Sigmoid colon (tissue), 7 donors: ENCODE results near the gene SLC22A5. TPM values are rescaled to one million over a fixed set of nuclear protein-coding genes. Genes with fewer than 3 reads are reported as not detected.

Source experiments
- DNase-seq: peaks from one replicate; pipeline ENCODE4 v3.0.0-alpha.2; 2019
- H3K27ac ChIP-seq, 4 donors: fragments of 200-600 bp; sonication (generic); one replicate each; pipeline ENCODE4 v1.5.1; 2016 to 2019; ENCODE audit warnings: mild to moderate bottlenecking in 1 of 4
- H3K27me3 ChIP-seq, 3 donors: fragments of 200-600 bp; sonication (generic); one replicate each; pipeline ENCODE4 v1.5.1; 2019; ENCODE audit warnings: mild to moderate bottlenecking in 1 of 3
- H3K36me3 ChIP-seq, 4 donors: fragments of 200-600 bp; sonication (generic); one replicate each; pipeline ENCODE4 v1.5.1; 2016 to 2019
- H3K4me1 ChIP-seq, 4 donors: fragments of 200-600 bp; sonication (generic); one replicate each; pipeline ENCODE4 v1.5.1; 2017 to 2019
- H3K4me3 ChIP-seq, 4 donors: fragments of 200-600 bp; sonication (generic); one replicate each; pipeline ENCODE4 v1.5.1; 2017 to 2019; ENCODE audit warnings: mild to moderate bottlenecking in 2 of 4, moderate library complexity in 1 of 4
- H3K9me3 ChIP-seq, 4 donors: fragments of 200-600 bp in 3 of 4; sonication (generic) in 3 of 4; one replicate each; pipeline versions ENCODE4 v1.5.1 to v1.6.1; 2013 to 2019
- EP300 ChIP-seq, 4 donors: sonication (generic); formaldehyde crosslinking; IDR thresholded peaks; one replicate each; pipeline ENCODE4 v1.6.1; 2017; ENCODE audit warnings: antibody characterized with exemption in 4 of 4
- POLR2A ChIP-seq, 2 donors: fragments of 450-650 bp; IDR thresholded peaks; one replicate each; pipeline ENCODE4 v1.6.1; 2016; ENCODE audit warnings: antibody characterized with exemption in 2 of 2, mild to moderate bottlenecking in 2 of 2, moderate library complexity in 2 of 2
- POLR2AphosphoS5 ChIP-seq, 4 donors: sonication (generic); formaldehyde crosslinking; IDR thresholded peaks; one replicate each; pipeline ENCODE4 v1.6.1; 2017; ENCODE audit warnings: antibody characterized with exemption in 4 of 4
- WGBS, 2 donors: extraction: QIAGEN DNeasy Blood & Tissue Kit; methylation state at CpG; one replicate each; pipeline ENCODE4 v1.1.7; 2013; 5-methylcytosine and 5-hydroxymethylcytosine counted together
- intact Hi-C: fragments of 100-400 bp; cut with DNase I; formaldehyde crosslinking; loops from one replicate; pipeline ENCODE4 v1.15.1; 2023
- polyA plus RNA-seq, 3 donors: library from polyadenylated mRNA; stranded (reverse); fragments of 200-250 nt; gene quantifications; one replicate each; pipeline ENCODE4 v1.2.3, GENCODE V29; 2013
- total RNA-seq, 4 donors: library from RNA; depleted of rRNA; stranded (reverse); fragments of >200 nt; gene quantifications; one replicate each; pipeline ENCODE4 v1.1.0, GENCODE V29; 2016
- TF ChIP-seq, protein P1 (sequence below), 4 experiments: fragments of 450-650 bp in 3 of 4; fragments of 200-600 bp in 1 of 4; IDR thresholded peaks; one replicate each; pipeline ENCODE4 v1.5.1; 2016 to 2019; ENCODE audit warnings: antibody characterized with exemption in 4 of 4, mild to moderate bottlenecking in 3 of 4, moderate library complexity in 2 of 4
- donor health status: healthy with polysubstance abuse.
- donor health status: Bipolar disorder and iron deficiency.
- donor health status: healthy.

SLC22A5 gene
- total and polyA plus RNA-seq, 7 donors = 3.6 to 11.9 (median 7.2) TPM

DNA sequence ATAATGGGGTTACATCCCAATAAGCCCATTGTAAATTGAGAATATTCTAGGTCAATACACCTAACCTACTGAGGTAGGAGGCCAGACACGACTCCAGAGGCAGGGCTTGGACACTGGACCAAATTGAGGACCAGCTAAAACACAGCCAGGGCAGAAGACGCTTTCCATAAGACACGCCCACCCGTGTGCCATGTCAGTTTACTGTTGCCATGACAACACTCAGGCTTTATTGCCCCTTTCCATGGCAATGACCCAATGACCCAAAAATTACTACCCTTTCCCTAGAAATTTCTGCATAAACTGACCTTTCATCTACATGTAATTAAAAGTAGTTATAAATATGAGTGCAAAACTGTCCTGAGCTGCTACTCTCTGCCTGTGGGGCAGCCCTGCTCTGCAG is 43.8 kb upstream of the SLC22A5 start:
- no peak for TF ChIP-seq EP300 (IDR thresholded peaks at IDR 0.05)
- no peak for TF ChIP-seq POLR2AphosphoS5 (IDR thresholded peaks at IDR 0.05)
- no peak for TF ChIP-seq POLR2A (IDR thresholded peaks at IDR 0.05)
- TF ChIP-seq, protein P1, sequence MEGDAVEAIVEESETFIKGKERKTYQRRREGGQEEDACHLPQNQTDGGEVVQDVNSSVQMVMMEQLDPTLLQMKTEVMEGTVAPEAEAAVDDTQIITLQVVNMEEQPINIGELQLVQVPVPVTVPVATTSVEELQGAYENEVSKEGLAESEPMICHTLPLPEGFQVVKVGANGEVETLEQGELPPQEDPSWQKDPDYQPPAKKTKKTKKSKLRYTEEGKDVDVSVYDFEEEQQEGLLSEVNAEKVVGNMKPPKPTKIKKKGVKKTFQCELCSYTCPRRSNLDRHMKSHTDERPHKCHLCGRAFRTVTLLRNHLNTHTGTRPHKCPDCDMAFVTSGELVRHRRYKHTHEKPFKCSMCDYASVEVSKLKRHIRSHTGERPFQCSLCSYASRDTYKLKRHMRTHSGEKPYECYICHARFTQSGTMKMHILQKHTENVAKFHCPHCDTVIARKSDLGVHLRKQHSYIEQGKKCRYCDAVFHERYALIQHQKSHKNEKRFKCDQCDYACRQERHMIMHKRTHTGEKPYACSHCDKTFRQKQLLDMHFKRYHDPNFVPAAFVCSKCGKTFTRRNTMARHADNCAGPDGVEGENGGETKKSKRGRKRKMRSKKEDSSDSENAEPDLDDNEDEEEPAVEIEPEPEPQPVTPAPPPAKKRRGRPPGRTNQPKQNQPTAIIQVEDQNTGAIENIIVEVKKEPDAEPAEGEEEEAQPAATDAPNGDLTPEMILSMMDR (IDR thresholded peaks at IDR 0.05) = no peak
- no peak for DNase-seq
- no peaks in the 10 kb centered on the region for H3K4me1 ChIP-seq
- no peak overlapping the region for H3K4me3 ChIP-seq
- peaks cover 0 to 28% (median 0%) of the 10 kb centered on the region in 4 donors for H3K36me3 ChIP-seq
- intact Hi-C loops = no loop called here
- H3K9me3 ChIP-seq = no peaks in the 10 kb centered on the region
- H3K27me3 ChIP-seq = no peaks in the 10 kb centered on the region
- 27 to 75% methylated on average over 4 of the region's 4 CpGs for WGBS, 2 donors
- H3K27ac ChIP-seq = no peak overlapping the region

DNA sequence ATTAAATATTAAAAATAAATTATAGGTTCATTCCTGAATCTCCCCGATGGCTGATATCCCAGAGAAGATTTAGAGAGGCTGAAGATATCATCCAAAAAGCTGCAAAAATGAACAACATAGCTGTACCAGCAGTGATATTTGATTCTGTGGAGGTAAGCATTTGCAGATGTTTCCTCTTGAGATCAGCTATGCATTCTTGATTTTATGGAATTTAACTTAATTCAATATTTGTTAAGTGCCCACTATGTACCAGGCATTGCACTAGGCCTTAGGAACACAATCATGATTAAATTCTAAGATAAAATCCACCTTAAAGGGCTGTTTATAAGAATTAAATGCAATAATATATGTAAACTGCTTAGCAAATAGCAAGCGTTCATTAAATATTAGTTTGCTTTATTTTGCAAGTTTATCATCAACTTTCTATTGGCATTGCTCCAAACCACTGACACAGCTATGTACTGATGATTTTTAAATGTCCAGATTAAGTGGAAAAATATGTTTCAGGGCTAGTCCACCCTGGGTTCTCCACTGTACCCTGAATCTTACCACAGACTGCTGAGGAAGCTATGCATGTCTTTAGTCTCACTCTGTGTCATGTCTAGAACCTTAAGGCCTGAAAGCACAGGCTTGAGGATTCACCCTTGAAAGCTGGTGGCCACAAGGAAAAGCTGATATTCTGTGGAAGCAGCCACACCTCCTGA is 42.1 kb upstream of the SLC22A5 start:
- peaks cover 0 to 44% (median 5%) of the 10 kb centered on the region in 4 donors for H3K36me3 ChIP-seq
- no peaks in the 10 kb centered on the region for H3K9me3 ChIP-seq
- TF ChIP-seq POLR2A (IDR thresholded peaks at IDR 0.05) = no peak
- H3K27me3 ChIP-seq = no peaks in the 10 kb centered on the region
- H3K4me1 ChIP-seq = no peaks in the 10 kb centered on the region
- 79 to 88% methylated on average over 2 of the region's 2 CpGs for WGBS, 2 donors
- no peak for DNase-seq
- no peak overlapping the region for H3K4me3 ChIP-seq
- no peak overlapping the region for H3K27ac ChIP-seq
- intact Hi-C loops = no loop called here

DNA sequence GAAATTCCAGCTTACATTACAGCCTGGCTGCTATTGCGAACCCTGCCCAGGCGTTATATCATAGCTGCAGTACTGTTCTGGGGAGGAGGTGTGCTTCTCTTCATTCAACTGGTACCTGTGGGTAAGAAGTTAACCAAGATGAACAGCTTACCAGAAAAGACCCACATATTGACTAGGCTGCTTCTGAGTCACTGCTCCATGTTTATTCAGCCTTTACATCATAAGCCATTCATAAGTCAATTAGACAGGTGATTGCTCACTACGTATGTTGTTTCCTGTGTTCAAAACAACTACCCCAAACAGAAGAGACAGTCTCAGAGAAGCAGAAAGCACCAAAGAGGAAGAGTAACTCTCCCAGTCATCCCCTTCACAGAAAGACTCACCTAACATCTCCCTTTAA is 34.7 kb upstream of the SLC22A5 start:
- Histone ChIP-seq H3K27me3 (no peaks in the 10 kb centered on the region), H3K9me3 (no peaks in the 10 kb centered on the region), H3K36me3 (peaks cover 0 to 40% (median 5%) of the 10 kb centered on the region in 4 donors), H3K4me3 (no peak overlapping the region), H3K4me1 (no peaks in the 10 kb centered on the region), H3K27ac (no peak overlapping the region)
- DNase-seq = no peak
- TF ChIP-seq, protein P1 (IDR thresholded peaks at IDR 0.05) = no peak
- TF ChIP-seq POLR2A (IDR thresholded peaks at IDR 0.05) = no peak
- no peak for TF ChIP-seq EP300 (IDR thresholded peaks at IDR 0.05)
- no peak for TF ChIP-seq POLR2AphosphoS5 (IDR thresholded peaks at IDR 0.05)
- WGBS, 2 donors = 74 to 76% methylated on average over 3 of the region's 3 CpGs
- intact Hi-C loops = no loop called here

DNA sequence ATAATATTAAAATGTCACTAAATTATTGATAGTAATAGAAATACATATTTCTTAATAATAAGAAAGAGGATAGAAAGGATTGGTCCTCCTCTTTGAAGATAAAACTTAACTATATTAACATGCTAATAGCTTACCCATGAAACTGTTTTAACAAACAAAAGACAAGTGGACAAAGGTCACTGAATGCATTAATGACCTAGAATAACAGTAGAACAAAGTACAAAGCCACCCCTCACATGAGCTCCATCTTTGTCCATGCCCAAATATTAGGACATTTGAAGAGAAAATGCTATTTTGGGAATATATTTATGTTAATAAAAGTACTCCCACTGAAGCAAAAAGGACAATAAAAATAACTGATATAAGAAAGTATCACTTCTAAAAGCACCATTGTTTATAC is 34.1 kb upstream of the SLC22A5 start:
- no peak overlapping the region for H3K27ac ChIP-seq
- no peaks in the 10 kb centered on the region for H3K27me3 ChIP-seq
- no peak for TF ChIP-seq EP300 (IDR thresholded peaks at IDR 0.05)
- no peak for TF ChIP-seq POLR2AphosphoS5 (IDR thresholded peaks at IDR 0.05)
- no peak for TF ChIP-seq POLR2A (IDR thresholded peaks at IDR 0.05)
- TF ChIP-seq, protein P1 (IDR thresholded peaks at IDR 0.05) = no peak
- H3K4me1 ChIP-seq = no peaks in the 10 kb centered on the region
- H3K36me3 ChIP-seq = peaks cover 0 to 36% (median 5%) of the 10 kb centered on the region in 4 donors
- H3K9me3 ChIP-seq = no peaks in the 10 kb centered on the region
- intact Hi-C loops = no loop called here
- DNase-seq = no peak
- no peak overlapping the region for H3K4me3 ChIP-seq

DNA sequence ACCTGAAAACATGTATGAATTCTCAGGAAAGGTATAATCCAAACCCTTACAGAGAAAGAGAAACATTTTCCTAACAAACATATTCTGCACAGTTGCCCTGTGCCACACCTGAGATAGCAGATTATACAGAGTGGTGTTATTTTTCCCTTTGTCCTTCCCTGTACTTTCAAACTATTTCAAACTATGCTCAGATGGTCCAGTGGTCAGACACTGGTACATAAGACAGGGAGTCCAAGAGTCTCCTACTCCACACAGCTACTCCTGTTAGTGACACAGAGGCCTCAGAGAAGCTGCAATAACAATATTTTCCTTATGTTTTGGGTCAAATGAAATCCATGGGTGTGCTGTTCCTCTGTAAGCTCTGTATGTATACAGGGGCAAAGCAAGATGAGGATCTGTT is 30.0 kb upstream of the SLC22A5 start:
- H3K27ac ChIP-seq = no peak overlapping the region
- DNase-seq = no peak
- H3K9me3 ChIP-seq = no peaks in the 10 kb centered on the region
- no peak for TF ChIP-seq EP300 (IDR thresholded peaks at IDR 0.05)
- TF ChIP-seq POLR2A (IDR thresholded peaks at IDR 0.05) = no peak
- no peak for TF ChIP-seq POLR2AphosphoS5 (IDR thresholded peaks at IDR 0.05)
- TF ChIP-seq, protein P1 (IDR thresholded peaks at IDR 0.05) = no peak
- intact Hi-C loops = no loop called here
- no peaks in the 10 kb centered on the region for H3K4me1 ChIP-seq
- no peaks in the 10 kb centered on the region for H3K27me3 ChIP-seq
- H3K36me3 ChIP-seq = peaks cover 0 to 14% (median 0%) of the 10 kb centered on the region in 4 donors
- H3K4me3 ChIP-seq = no peak overlapping the region
